Motor neuron (in vitro differentiated cells): ENCODE measurements around the gene CD79A. TPM values are rescaled to one million over a fixed set of nuclear protein-coding genes. Genes with fewer than 3 reads are reported as not detected.

Source experiments
- ATAC-seq, 8 experiments: fragments of 200-7000 bp; cut with Tn5 transposase; replicated peaks in 6 of 8; 2 replicates each; pipeline ENCODE4 v1.8.0; 2021; ENCODE audit warnings: mild to moderate bottlenecking in 8 of 8, moderate library complexity in 8 of 8
- H3K27ac ChIP-seq, 2 donors: fragments of 250-450 bp; sonication (Bioruptor Pico); 2 replicates each; pipeline ENCODE4 v1.9.0; 2021; ENCODE audit warnings: antibody characterized with exemption in 2 of 2, mild to moderate bottlenecking in 2 of 2, moderate library complexity in 1 of 2
- H3K4me1 ChIP-seq, 2 donors: fragments of 250-450 bp; sonication (Bioruptor Pico); replicated peaks in 1 of 2; 2 replicates each; pipeline ENCODE4 v1.6.1; 2021; ENCODE audit warnings: antibody characterized with exemption in 2 of 2, mild to moderate bottlenecking in 2 of 2, moderate library complexity in 1 of 2
- H3K4me3 ChIP-seq, 5 donors: fragments of 250-450 bp; sonication (Bioruptor Pico); 2 replicates each; pipeline ENCODE4 v1.9.0; 2021; ENCODE audit warnings: antibody characterized with exemption in 5 of 5, mild to moderate bottlenecking in 5 of 5, moderate library complexity in 4 of 5
- WGBS, 10 experiments: fragments of 450-650 bp; shearing (Covaris generic); methylation state at CpG; one replicate each; pipeline ENCODE4 v1.0.0; 2022; 5-methylcytosine and 5-hydroxymethylcytosine counted together
- in situ Hi-C, 9 experiments: fragments of 400-800 bp; cut with MboI; loops; one replicate each; pipeline ENCODE4 v1.15.0; 2021; ENCODE audit warnings: low sequenced_read_pairs in 9 of 9, low pct_unique_long_range_greater_than_20kb in 2 of 9; ENCODE audit not compliant: unreplicated experiment in 9 of 9
- total RNA-seq, 8 experiments: library from RNA; unstranded; fragments of 300-600 nt; gene quantifications; 2 replicates each; pipeline versions ENCODE4 v1.2.3 to v1.2.4, GENCODE V29; 2022

Gene CD79A
- total RNA-seq, 8 experiments from 2014 or later = 0.27 to 1.1 (median 0.41) TPM; not detected in 1

DNA sequence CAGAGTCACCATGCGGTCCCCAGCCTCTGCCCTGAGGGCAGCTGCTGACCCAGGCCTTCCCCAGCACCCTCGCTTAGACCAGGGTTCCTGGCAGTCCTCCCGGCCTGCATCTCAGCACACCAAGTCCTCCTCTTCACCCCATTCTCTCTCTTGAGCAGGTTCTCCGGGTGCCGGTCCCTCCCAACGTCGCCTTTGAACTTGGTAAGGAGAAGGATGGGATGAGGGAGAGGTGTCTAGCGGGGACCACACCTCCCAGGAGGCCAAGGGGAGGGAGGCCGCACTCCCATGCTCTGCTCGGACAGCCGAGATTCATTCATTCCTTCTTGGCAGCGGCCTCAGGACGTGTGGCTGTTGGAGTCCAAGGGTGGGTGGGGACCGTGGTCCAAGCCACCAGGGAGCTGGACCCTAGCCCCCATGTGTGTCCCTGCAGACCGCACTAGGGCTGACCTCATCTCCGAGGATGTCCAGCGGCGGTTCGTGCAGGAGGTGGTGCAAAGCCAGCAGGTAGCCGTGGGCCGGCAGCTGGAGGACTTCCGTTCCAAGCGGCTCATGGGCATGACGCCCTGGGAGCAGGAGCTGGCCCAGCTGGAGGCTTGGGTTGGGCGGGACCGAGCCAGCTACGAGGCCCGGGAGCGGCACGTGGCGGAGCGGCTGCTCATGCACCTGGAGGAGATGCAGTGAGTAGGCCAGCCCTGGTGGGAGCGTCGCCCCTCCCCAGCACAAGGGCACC, 15.3 kb downstream of the CD79A start:
- Histone ChIP-seq H3K4me3 (no peak overlapping the region), H3K27ac (no peak overlapping the region), H3K4me1 (no peaks in the 10 kb centered on the region)
- WGBS, 10 experiments = 80 to 93% (median 88%) methylated on average over 2 to 5 of the region's 34 CpGs; no CpG with 5 or more reads in 6 of the 10 experiments
- ATAC-seq = no peak
- in situ Hi-C loops = no loop called here

DNA sequence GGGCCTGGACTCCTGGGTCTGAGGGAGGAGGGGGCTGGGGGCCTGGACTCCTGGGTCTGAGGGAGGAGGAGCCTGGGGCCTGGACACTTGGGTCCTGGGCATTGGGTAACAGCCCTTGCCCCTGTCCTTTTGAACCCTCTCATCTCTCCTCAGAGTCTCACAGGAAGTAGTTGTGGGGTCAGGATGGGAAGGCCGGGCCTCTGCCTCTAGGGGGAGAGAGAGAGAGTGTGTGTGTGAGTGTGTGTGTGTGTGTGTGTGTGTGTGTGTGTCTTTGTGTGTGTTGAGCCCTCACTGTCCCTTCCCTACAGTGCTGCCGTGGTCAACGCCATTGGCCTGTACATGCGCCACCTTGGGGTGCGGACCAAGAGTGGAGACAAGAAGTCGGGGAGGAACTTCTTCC, 16.8 kb downstream of the CD79A start:
- 94 to 100% (median 95%) methylated on average over 2 to 4 of the region's 6 CpGs; no CpG with 5 or more reads in 7 of the 10 experiments for WGBS, 10 experiments
- in situ Hi-C loops = no loop called here
- Histone ChIP-seq H3K27ac (no peak overlapping the region), H3K4me3 (no peak overlapping the region), H3K4me1 (no peaks in the 10 kb centered on the region)
- ATAC-seq = peak in 3 of 8 experiments; percentile 5 to 26 (median 8)

DNA sequence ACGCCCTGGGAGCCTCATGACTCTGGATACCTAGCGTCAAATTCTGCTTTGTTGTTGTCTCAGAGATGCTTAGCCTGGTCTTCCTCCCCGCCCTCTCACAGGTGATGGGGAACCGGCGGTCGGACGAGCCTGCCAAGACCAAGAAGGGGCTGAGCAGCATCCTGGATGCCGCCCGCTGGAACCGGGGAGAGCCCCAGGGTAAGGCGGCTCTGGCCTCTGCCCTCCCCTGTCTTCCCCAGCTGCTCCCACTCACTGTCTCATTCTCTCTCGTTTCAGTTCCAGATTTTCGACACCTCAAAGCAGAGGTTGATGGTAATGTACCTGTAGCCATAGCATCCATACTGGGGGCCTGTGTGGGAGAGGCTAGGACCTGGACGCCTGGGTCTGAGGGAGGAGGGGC, 17.3 kb downstream of the CD79A start:
- Histone ChIP-seq H3K27ac (no peak overlapping the region), H3K4me3 (no peak overlapping the region), H3K4me1 (no peaks in the 10 kb centered on the region)
- in situ Hi-C loops = no loop called here
- peak in 1 of 8 experiments; percentile 1 for ATAC-seq
- 75 to 93% (median 84%) methylated on average over 1 to 7 of the region's 14 CpGs; no CpG with 5 or more reads in 4 of the 10 experiments for WGBS, 10 experiments

DNA sequence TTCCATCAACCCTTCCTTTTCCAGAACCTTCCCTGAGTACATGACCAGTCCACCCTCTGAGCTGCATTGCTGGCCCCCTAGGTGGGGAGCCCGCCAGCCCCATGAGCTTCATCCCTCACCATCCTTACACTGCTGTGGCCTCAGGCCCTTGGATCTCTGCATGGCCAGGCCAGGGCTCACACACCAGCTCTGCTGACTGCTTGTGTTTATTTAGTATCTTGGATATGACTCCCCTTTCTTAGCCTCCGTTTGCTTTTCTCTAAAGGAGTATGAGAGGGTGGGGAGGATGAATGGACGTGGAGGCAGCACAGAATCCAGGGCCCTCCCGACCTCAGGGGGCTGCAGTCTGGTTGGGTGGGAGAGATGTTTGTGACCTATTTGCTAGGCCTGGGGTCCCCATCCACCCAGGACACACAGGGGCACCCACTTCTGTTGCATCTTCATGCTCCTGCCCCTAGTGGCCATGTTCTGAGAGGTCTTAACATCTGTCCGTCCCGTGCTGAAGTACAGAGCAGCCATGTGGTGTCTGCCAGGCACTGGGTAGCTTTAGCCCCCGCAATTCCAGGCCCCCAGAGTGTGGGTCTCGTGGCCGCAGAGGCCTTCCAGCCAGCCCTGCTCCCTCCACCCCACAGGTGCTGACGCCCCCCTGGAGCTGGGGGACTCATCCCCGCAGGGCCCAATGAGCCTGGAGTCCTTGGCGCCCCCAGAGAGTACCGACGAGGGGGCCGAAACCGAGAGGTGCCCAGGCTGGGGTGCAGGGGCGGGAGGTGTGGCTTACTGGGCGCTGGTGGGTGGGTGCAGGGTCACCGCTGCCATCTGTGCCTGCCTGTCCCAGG, 18.9 kb downstream of the CD79A start:
- no peaks in the 10 kb centered on the region for H3K4me1 ChIP-seq
- in situ Hi-C loops = no loop called here
- ATAC-seq = peak in 6 of 8 experiments; percentile 20 to 81 (median 36)
- WGBS, 10 experiments = 50 to 100% (median 83%) methylated on average over 1 to 4 of the region's 19 CpGs; no CpG with 5 or more reads in 2 of the 10 experiments
- H3K4me3 ChIP-seq = no peak overlapping the region
- H3K27ac ChIP-seq = no peak overlapping the region

DNA sequence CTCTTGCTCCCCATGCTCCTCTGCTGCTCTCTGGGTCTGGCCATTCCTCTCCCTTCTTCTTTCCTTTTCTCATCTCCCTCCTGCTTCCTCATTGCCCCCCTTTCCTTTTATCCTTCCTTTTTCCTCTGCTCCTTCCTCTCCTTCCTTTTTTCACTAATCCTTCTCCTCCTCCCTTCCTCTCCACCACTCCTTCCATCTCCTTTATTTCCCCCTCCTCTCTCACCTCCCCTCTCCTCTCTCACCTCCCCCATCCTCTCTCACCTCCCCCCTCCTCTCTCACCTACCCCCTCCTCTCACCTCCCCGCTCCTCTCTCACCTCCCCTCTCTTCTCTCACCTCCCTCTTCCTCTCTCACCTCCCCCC, 19.5 kb downstream of the CD79A start:
- no peak for ATAC-seq
- WGBS, 10 experiments = no CpG with 5 or more reads among the region's 1 CpG
- no peak overlapping the region for H3K4me3 ChIP-seq

DNA sequence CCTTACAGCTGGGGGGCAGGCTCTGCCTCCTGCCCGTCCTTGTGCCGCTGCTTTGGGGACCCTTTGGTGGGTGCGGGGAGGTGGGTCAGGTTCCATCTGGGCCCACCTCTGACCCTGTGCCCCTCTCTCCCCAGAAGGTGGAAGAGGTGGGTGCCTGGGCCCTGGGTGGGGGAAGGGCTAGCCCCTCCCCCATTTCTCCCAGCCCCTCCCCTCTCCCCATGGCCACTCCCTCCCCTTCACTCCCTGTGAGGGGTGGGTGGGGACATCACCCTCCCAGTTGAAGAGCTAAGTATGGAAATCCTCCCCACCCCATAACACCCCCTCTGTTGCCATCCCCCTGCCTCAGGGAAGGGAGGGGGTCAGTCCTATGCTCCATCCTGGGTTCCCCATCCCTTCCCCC, 20.1 kb downstream of the CD79A start:
- in situ Hi-C loops = no loop called here
- peak in 1 of 8 experiments; percentile 9 for ATAC-seq
- H3K4me1 ChIP-seq = no peaks in the 10 kb centered on the region
- no peak overlapping the region for H3K4me3 ChIP-seq
- WGBS, 10 experiments = no CpG with 5 or more reads among the region's 3 CpGs
- H3K27ac ChIP-seq = no peak overlapping the region

More for the DNA sequence above, 19.5 kb downstream of the CD79A start:
- no peaks in the 10 kb centered on the region for H3K4me1 ChIP-seq
- H3K27ac ChIP-seq = no peak overlapping the region
- in situ Hi-C loops = no loop called here

DNA sequence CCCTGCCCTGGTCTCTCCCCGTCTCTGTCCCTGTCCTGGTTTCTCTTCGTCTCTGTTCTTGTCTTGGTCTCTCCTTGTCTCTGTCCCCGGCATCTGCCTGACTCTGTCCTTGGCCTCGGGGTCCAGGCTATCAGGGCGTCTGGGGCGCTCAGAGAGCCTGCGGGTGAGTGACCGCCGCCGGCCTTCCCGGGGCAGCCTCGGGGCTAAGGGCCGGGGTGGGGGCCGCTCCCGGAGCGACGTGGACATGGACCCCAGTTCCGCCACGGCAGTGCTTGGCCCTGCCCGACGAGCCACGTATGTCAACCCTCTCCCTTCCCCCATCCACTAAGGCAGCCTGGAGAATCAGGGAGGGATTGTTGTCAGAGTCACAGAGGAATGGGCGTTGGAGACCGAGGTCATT, 20.7 kb downstream of the CD79A start:
- no peak for ATAC-seq
- WGBS, 10 experiments = 75 to 100% (median 94%) methylated on average over 1 to 8 of the region's 24 CpGs; no CpG with 5 or more reads in 6 of the 10 experiments
- Histone ChIP-seq H3K4me3 (no peak overlapping the region), H3K27ac (no peak overlapping the region), H3K4me1 (no peaks in the 10 kb centered on the region)
- in situ Hi-C loops = no loop called here

DNA sequence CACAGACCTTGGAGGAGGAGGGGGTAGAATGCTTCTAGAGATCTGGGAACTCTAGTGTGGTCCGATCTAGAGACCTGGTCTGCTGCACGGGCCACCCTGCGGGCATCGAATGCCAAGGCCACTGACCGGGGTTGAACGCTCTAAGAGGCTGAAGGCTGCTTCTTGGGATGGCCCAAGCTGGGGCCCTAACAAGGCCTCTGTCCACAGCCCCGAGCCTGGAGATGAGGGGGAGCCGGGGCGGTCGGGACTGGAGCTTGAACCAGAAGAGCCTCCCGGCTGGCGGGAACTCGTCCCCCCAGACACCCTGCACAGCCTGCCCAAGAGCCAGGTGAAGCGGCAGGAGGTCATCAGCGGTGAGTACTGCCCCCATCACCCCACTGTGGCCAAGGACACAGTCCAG, 21.2 kb downstream of the CD79A start:
- 20 to 100% (median 95%) methylated on average over 1 to 8 of the region's 15 CpGs; no CpG with 5 or more reads in 2 of the 10 experiments for WGBS, 10 experiments
- H3K4me1 ChIP-seq = no peaks in the 10 kb centered on the region
- no peak for ATAC-seq
- in situ Hi-C loops = no loop called here
- no peak overlapping the region for H3K27ac ChIP-seq
- H3K4me3 ChIP-seq = no peak overlapping the region

DNA sequence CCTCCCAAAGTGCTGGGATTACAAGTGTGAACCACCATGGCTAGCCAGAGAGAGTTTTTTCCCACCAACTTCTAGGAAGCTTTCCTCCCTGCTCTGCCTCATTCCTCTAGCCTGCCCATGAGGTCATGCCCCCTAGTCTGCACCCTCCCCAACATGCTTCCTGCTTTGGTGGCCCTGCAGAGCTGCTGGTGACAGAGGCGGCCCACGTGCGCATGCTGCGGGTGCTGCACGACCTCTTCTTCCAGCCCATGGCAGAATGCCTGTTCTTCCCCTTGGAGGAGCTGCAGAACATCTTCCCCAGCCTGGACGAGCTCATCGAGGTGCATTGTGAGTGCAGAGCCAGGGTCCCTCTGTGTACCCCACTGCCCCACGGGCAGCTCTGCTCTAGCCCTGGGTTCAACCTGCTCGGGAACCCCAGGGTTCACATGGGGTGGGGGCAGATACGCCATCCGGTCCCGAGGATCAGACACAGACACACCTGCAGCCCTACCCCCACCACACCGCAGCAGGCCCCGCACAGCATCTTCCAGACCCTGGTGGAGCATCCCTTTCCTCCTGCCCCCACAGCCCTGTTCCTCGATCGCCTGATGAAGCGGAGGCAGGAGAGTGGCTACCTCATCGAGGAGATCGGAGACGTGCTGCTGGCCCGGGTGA, 24.8 kb downstream of the CD79A start:
- H3K4me3 ChIP-seq = no peak overlapping the region
- no peaks in the 10 kb centered on the region for H3K4me1 ChIP-seq
- in situ Hi-C loops = no loop called here
- 84 to 100% (median 99%) methylated on average over 2 to 7 of the region's 21 CpGs; no CpG with 5 or more reads in 6 of the 10 experiments for WGBS, 10 experiments
- no peak for ATAC-seq
- no peak overlapping the region for H3K27ac ChIP-seq

DNA sequence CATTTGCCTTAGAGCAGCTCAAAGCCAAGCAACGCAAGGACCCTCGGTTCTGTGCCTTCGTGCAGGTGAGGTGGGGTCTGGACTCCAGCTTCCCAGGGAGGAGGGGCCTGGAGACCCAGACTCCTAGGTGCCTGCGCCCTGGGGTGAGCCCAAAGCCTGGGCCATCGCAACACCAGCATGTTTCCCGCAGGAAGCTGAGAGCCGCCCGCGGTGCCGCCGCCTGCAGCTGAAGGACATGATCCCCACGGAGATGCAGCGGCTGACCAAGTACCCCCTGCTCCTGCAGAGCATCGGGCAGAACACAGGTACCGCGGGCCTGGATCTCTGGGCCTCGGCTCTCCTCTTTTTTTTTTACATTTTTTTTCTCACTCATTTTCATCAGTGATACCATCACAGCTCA, 25.5 kb downstream of the CD79A start:
- in situ Hi-C loops = no loop called here
- no peak overlapping the region for H3K27ac ChIP-seq
- no peak for ATAC-seq
- no peaks in the 10 kb centered on the region for H3K4me1 ChIP-seq
- no peak overlapping the region for H3K4me3 ChIP-seq
- 91 to 100% (median 98%) methylated on average over 1 to 13 of the region's 17 CpGs; no CpG with 5 or more reads in 6 of the 10 experiments for WGBS, 10 experiments

DNA sequence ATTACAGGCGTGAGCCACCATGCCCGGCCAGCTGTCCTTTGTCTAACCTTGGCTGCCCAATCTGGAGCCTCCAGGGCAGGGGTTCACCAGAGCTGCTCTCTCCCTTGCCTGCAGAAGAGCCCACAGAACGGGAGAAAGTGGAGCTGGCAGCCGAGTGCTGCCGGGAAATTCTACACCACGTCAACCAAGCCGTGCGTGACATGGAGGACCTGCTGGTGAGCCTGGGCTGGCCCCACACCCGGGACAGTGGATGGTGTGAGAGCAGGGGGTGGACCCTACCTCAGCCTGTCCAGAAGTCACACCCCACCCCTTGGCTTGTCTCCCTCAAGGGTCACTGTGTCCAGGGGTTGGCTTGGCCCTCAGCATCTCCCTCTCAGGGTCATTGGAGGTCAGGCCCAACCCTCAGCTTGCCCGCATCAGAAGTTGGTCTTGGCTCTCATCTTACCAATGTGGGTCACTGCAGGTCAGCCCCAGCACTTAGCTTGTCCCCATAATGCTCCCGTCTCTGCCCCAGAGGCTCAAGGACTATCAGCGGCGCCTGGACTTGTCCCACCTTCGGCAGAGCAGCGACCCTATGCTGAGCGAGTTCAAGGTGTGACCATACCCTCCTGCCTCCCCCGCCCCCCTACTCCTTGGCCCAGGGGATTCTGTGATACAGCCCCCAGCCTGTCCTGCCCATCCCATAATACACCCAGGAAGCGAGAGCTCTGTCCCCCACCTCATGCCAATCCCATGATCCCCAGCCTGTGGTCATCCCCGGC, 26.3 kb downstream of the CD79A start:
- no peak overlapping the region for H3K4me3 ChIP-seq
- no peaks in the 10 kb centered on the region for H3K4me1 ChIP-seq
- WGBS, 10 experiments = 82 to 100% (median 91%) methylated on average over 2 to 7 of the region's 19 CpGs; no CpG with 5 or more reads in 4 of the 10 experiments
- no peak overlapping the region for H3K27ac ChIP-seq
- in situ Hi-C loops = no loop called here
- ATAC-seq = no peak

DNA sequence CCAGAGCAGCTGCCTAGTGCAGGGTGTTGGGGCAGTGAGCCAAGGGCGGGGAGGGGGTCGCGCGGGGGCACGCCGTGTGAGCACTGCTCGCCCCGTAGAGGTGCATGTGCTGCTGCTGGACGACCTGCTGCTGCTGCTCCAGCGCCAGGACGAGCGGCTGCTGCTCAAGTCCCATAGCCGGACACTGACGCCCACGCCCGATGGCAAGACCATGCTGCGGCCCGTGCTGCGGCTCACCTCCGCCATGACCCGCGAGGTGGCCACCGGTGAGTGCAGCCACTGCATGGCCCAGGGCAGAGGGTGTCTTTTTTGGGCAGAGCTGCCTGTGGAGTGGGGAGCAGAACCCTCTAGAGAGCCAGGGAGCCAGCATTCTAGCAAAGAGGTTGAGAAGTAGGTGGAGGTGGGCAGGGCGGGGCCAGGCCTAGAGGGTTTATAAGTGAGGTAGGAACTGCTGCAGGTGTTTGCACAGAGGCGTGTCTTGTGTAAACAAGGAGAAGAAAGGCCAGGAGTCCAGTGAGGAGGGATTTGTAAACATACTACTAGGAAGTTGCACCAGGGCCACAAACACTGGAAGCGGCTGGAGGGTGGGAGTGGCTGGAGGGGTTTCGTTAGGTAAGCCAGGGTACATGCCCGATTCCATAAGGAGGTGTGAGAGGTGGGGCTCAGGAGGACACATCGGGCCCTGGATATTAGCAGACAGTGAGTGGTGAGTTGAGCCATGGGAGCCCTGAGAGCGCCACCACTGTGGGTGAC, 27.2 kb downstream of the CD79A start:
- no peak for ATAC-seq
- Histone ChIP-seq H3K4me1 (no peaks in the 10 kb centered on the region), H3K4me3 (no peak overlapping the region), H3K27ac (no peak overlapping the region)
- WGBS, 10 experiments = 82 to 100% (median 93%) methylated on average over 1 to 3 of the region's 30 CpGs; no CpG with 5 or more reads in 7 of the 10 experiments
- in situ Hi-C loops = no loop called here
